SK-N-SH (cell line): Measurements from ENCODE around the gene FKRP. TPM values are rescaled to one million over a fixed set of nuclear protein-coding genes. Genes with fewer than 3 reads are reported as not detected.

Source experiments
- CTCF ChIA-PET: fragments of 300-600, 350-600 bp; formaldehyde crosslinking; extraction: SDS; loops from one replicate; lab custom pipeline; 2021; lab: Yijun Ruan, JAX
- POLR2A ChIA-PET: fragments of 350-600 bp; sonication (Branson Sonifier 250); formaldehyde crosslinking; extraction: SDS; loops from one replicate; lab custom pipeline; 2020; ENCODE audit warnings: antibody characterized with exemption, inconsistent platforms; lab: Yijun Ruan, JAX
- DNase-seq: peaks from one replicate; pipeline ENCODE4 v3.0.0; 2012
- H2AFZ ChIP-seq: fragments of 200-600 bp; sonication (generic); 2 replicates; pipeline ENCODE4 v1.8.1; 2016; ENCODE audit warnings: antibody characterized with exemption, mild to moderate bottlenecking, low read depth
- H3F3A ChIP-seq: fragments of 200-600 bp; sonication (generic); replicated peaks from 2 replicates; pipeline ENCODE3; 2016; ENCODE audit warnings: antibody characterized with exemption, mild to moderate bottlenecking; ENCODE audit not compliant: insufficient read depth
- H3K27ac ChIP-seq, 2 experiments: fragments of 200-500 bp in 1 of 2; fragments of 200-600 bp in 1 of 2; sonication (Bioruptor generic) in 1 of 2; sonication (generic), shearing (Covaris generic) in 1 of 2; 2 replicates each; pipeline versions ENCODE4 v1.5.1 to v1.6.1; 2014 to 2016; ENCODE audit warnings: low read depth in 2 of 2, inconsistent platforms in 1 of 2, low read length in 1 of 2, mild to moderate bottlenecking in 1 of 2, mixed read lengths in 1 of 2
- H3K27me3 ChIP-seq: fragments of 200-600 bp; sonication (generic), shearing (Covaris generic); 2 replicates; pipeline ENCODE4 v1.6.1; 2016; ENCODE audit warnings: mixed run types; ENCODE audit not compliant: insufficient read depth
- H3K36me3 ChIP-seq, 2 experiments: fragments of 200-500 bp in 1 of 2; fragments of 200-600 bp in 1 of 2; sonication (Bioruptor generic) in 1 of 2; sonication (generic) in 1 of 2; replicated peaks in 1 of 2; 2 replicates each; pipeline versions ENCODE3 to v1.5.1; 2014 to 2016; ENCODE audit warnings: low read length in 1 of 2, mild to moderate bottlenecking in 1 of 2; ENCODE audit not compliant: insufficient read depth in 2 of 2, control insufficient read depth in 1 of 2
- H3K4me1 ChIP-seq, 2 experiments: fragments of 200-500 bp in 1 of 2; fragments of 200-600 bp in 1 of 2; sonication (Bioruptor generic) in 1 of 2; sonication (generic), shearing (Covaris generic) in 1 of 2; 2 replicates each; pipeline versions ENCODE4 v1.5.1 to v1.6.1; 2014 to 2016; ENCODE audit warnings: low read depth in 1 of 2, low read length in 1 of 2, mixed run types in 1 of 2; ENCODE audit not compliant: insufficient read depth in 2 of 2, control insufficient read depth in 1 of 2
- H3K4me2 ChIP-seq: fragments of 200-600 bp; sonication (generic), shearing (Covaris generic); 2 replicates; pipeline ENCODE4 v1.6.1; 2017; ENCODE audit warnings: mixed run types
- H3K4me3 ChIP-seq, 2 experiments: fragments of 200-500 bp in 1 of 2; fragments of 200-600 bp in 1 of 2; sonication (Bioruptor generic) in 1 of 2; sonication (generic), shearing (Covaris generic) in 1 of 2; 2 replicates each; pipeline versions ENCODE4 v1.5.1 to v1.8.1; 2014 to 2016; ENCODE audit warnings: low read depth in 2 of 2, inconsistent platforms in 1 of 2, low read length in 1 of 2, mild to moderate bottlenecking in 1 of 2, mixed read lengths in 1 of 2, moderate library complexity in 1 of 2
- H3K79me2 ChIP-seq: fragments of 200-600 bp; sonication (generic); 2 replicates; pipeline ENCODE4 v1.8.1; 2017; ENCODE audit warnings: mild to moderate bottlenecking; ENCODE audit not compliant: insufficient read depth
- H3K9ac ChIP-seq: fragments of 200-600 bp; sonication (generic); 2 replicates; pipeline ENCODE4 v1.6.1; 2017; ENCODE audit warnings: mixed run types
- H3K9me2 ChIP-seq: fragments of 200-600 bp; sonication (generic); 2 replicates; pipeline ENCODE4 v1.6.1; 2017; ENCODE audit warnings: mixed run types
- H3K9me3 ChIP-seq: fragments of 200-600 bp; sonication (generic); 2 replicates; pipeline ENCODE4 v1.6.1; 2017; ENCODE audit warnings: mixed run types, mild to moderate bottlenecking, moderate library complexity
- H4K20me1 ChIP-seq: fragments of 200-600 bp; sonication (generic); 2 replicates; pipeline ENCODE4 v1.6.1; 2017; ENCODE audit warnings: mild to moderate bottlenecking, mixed run types; ENCODE audit not compliant: insufficient read depth
- CHD2 ChIP-seq: fragments of 150-350 bp; IDR thresholded peaks from 2 replicates; pipeline ENCODE4 v1.6.1; 2018; ENCODE audit warnings: low read length; ENCODE audit not compliant: partially characterized antibody
- CTCF ChIP-seq: fragments of 200-600 bp; sonication (generic); IDR thresholded peaks from 2 replicates; pipeline ENCODE4 v1.6.1; 2017; ENCODE audit warnings: antibody characterized with exemption, mild to moderate bottlenecking, moderate library complexity
- ELF1 ChIP-seq: IDR thresholded peaks from 2 replicates; pipeline ENCODE4 v1.4.0; 2012
- EP300 ChIP-seq, 2 experiments: IDR thresholded peaks; 2 replicates each; pipeline versions ENCODE4 v1.4.0 to v1.6.1; 2012; ENCODE audit warnings: borderline replicate concordance in 1 of 2, low read depth in 1 of 2, low read length in 1 of 2
- EZH2phosphoT487 ChIP-seq: fragments of 200-600 bp; sonication (generic); IDR thresholded peaks from 2 replicates; pipeline ENCODE4 v1.6.1; 2017; ENCODE audit warnings: low read depth, mixed run types, mild to moderate bottlenecking, antibody characterized with exemption, moderate library complexity, borderline replicate concordance
- FOXJ3 ChIP-seq: sonication (generic); formaldehyde crosslinking; IDR thresholded peaks from 2 replicates; pipeline ENCODE4 v1.5.1; 2020; ENCODE audit warnings: mild to moderate bottlenecking, missing genetic modification reagents
- GABPA ChIP-seq: IDR thresholded peaks from 2 replicates; pipeline ENCODE4 v1.4.0; 2012; ENCODE audit warnings: low read depth, mild to moderate bottlenecking
- GATA2 ChIP-seq: sonication (generic); formaldehyde crosslinking; IDR thresholded peaks from 2 replicates; pipeline ENCODE4 v1.5.0; 2020; ENCODE audit warnings: mild to moderate bottlenecking, missing genetic modification reagents
- IRF3 ChIP-seq: fragments of 150-350 bp; IDR thresholded peaks from 2 replicates; pipeline ENCODE4 v1.6.1; 2016; ENCODE audit warnings: mild to moderate bottlenecking, low read depth, low read length
- JUND ChIP-seq: IDR thresholded peaks from 2 replicates; pipeline ENCODE4 v1.4.0; 2012
- NFIC ChIP-seq: IDR thresholded peaks from 2 replicates; pipeline ENCODE4 v1.4.0; 2012; ENCODE audit warnings: borderline replicate concordance
- PBX3 ChIP-seq: IDR thresholded peaks from 2 replicates; pipeline ENCODE4; 2012
- RCOR1 ChIP-seq: fragments of 150-350 bp; IDR thresholded peaks from 2 replicates; pipeline ENCODE4 v1.6.1; 2017; ENCODE audit warnings: antibody characterized with exemption, low read length
- RXRA ChIP-seq: IDR thresholded peaks from 2 replicates; pipeline ENCODE4 v1.4.0; 2012; ENCODE audit warnings: low read depth, mild to moderate bottlenecking, borderline replicate concordance
- TAF1 ChIP-seq: IDR thresholded peaks from 2 replicates; pipeline ENCODE4 v1.6.1; 2012; ENCODE audit warnings: low read depth, mild to moderate bottlenecking, low read length, moderate library complexity, borderline replicate concordance
- TEAD4 ChIP-seq: IDR thresholded peaks from 2 replicates; pipeline ENCODE4 v1.4.0; 2012; ENCODE audit warnings: mild to moderate bottlenecking, borderline replicate concordance; ENCODE audit not compliant: insufficient read depth
- ZBTB33 ChIP-seq: IDR thresholded peaks from 2 replicates; pipeline ENCODE4 v1.4.0; 2012; ENCODE audit warnings: low read depth, borderline replicate concordance
- WGBS: methylation state at CpG from one replicate; pipeline ENCODE4 v1.1.6; 2017; ENCODE audit warnings: low lambda C conversion rate; 5-methylcytosine and 5-hydroxymethylcytosine counted together
- polyA plus RNA-seq, 3 experiments: library from polyadenylated mRNA; depleted of rRNA; stranded (reverse); fragments of >200 nt; gene quantifications; 2 replicates each; pipeline ENCODE4 v1.2.3, GENCODE V29; 2012

FKRP gene
- polyA plus RNA-seq, 1 of the 3 experiments (the other 2 are of a cell fraction), result 37.3 TPM

- Histone ChIP-seq H3K4me1 (peaks cover 0 to 19% of the 10 kb centered on the region in 2 experiments; a peak in 2 of 4 replicates), H3K36me3 (peaks cover 0 to 30% of the 10 kb centered on the region in 2 experiments), H3K9me2 (no peaks in the 10 kb centered on the region), H4K20me1 (no peaks in the 10 kb centered on the region), H3K9me3 (no peaks in the 10 kb centered on the region), H3K9ac (peak overlapping the region; percentile 88), H3K79me2 (peaks cover 46% of the 10 kb centered on the region), H3K4me2 (peak overlapping the region; percentile 91), H2AFZ (peak overlapping the region; percentile 51; the same call in 1 of the 2 replicates), H3K27me3 (no peaks in the 10 kb centered on the region), H3F3A (peaks cover 22% of the 10 kb centered on the region), H3K27ac (peak overlapping the region; percentile 79 to 91; a peak in 3 of 4 replicates), H3K4me3 (peak overlapping the region; percentile 85 to 88)
- no peak for DNase-seq
- CTCF ChIA-PET, result interaction anchor here (1.7 to 8.4 kb wide), 3 partner anchors 12 to 124 kb away, joined by 7 to 58 read pairs (median 11); no protein-coding TSS in a partner anchor
- under 1% methylated on average over 16 of the region's 20 CpGs for WGBS
- TF ChIP-seq RXRA, result no peak
- no peak for TF ChIP-seq CHD2
- 0 out of 4 replicates have a peak, but pooled peaks of 1 of the 2 experiments have one; percentile 0 for TF ChIP-seq EP300 (IDR thresholded peaks at IDR 0.05; ENCODE audit: borderline replicate concordance in 1 of 2, low read depth in 1 of 2, low read length in 1 of 2)
- no peak for TF ChIP-seq TAF1
- no peak for TF ChIP-seq EZH2phosphoT487
- no peak for TF ChIP-seq PBX3
- POLR2A ChIA-PET, result no interaction called here
Measured at GRCh38 chr19:46716672-46717033, 29.2 kb upstream of the FKRP start.

- H3K9ac ChIP-seq, result peak within 1 kb of the TSS; percentile 88
- 5% methylated on average over 17 of the region's 52 CpGs for WGBS
- peaks cover 22% of the 10 kb centered on the region for H3F3A ChIP-seq
- H3K79me2 ChIP-seq, result peaks cover 44% of the 10 kb centered on the region
- H3K27ac ChIP-seq, result peak within 1 kb of the TSS; percentile 79 to 91
- DNase-seq, result peak; percentile 98
- ChIA-PET POLR2A (no interaction called here), CTCF (interaction anchor here (8.4 kb wide), 1 partner anchor 12 kb away, joined by 58 read pairs; no protein-coding TSS in a partner anchor)
- peak within 1 kb of the TSS; percentile 91 for H3K4me2 ChIP-seq
- no peaks in the 10 kb centered on the region for H3K9me2 ChIP-seq
- no peaks in the 10 kb centered on the region for H4K20me1 ChIP-seq
- H3K4me3 ChIP-seq, result peak within 1 kb of the TSS; percentile 85 to 88
- no peaks in the 10 kb centered on the region for H3K27me3 ChIP-seq
- H3K4me1 ChIP-seq, result peaks cover 0 to 19% of the 10 kb centered on the region in 2 experiments; a peak in 2 of 4 replicates
- no peaks in the 10 kb centered on the region for H3K9me3 ChIP-seq
- H2AFZ ChIP-seq, result peak within 1 kb of the TSS; percentile 51; the same call in 1 of the 2 replicates
- H3K36me3 ChIP-seq, result peaks cover 0 to 34% of the 10 kb centered on the region in 2 experiments
- TF ChIP-seq FOXJ3 (CRISPR knock-in tag), result no peak
- no peak for TF ChIP-seq TEAD4
- no peak for TF ChIP-seq RCOR1
- TF ChIP-seq GABPA, result peak; percentile 51; the same call in 1 of the 2 replicates
- TF ChIP-seq ELF1, result peak; percentile 44; the same call in 1 of the 2 replicates
- no peak for TF ChIP-seq GATA2 (CRISPR knock-in tag)
- no peak for TF ChIP-seq ZBTB33
- no peak for TF ChIP-seq JUND
- no peak for TF ChIP-seq NFIC
- TF ChIP-seq IRF3, result no peak
- peak; percentile 98 for TF ChIP-seq PBX3
- no peak for TF ChIP-seq CTCF
Measured at GRCh38 chr19:46717034-46717715, 28.7 kb upstream of the FKRP start, which contains the start of gene PRKD2. Gene PRKD2 (minus strand): TSS chr19:46717114. CDS start chr19:46716370, 744 bp downstream.
